ENCODE measurements around the gene TMEM218.

The TMEM218 gene

DNA sequence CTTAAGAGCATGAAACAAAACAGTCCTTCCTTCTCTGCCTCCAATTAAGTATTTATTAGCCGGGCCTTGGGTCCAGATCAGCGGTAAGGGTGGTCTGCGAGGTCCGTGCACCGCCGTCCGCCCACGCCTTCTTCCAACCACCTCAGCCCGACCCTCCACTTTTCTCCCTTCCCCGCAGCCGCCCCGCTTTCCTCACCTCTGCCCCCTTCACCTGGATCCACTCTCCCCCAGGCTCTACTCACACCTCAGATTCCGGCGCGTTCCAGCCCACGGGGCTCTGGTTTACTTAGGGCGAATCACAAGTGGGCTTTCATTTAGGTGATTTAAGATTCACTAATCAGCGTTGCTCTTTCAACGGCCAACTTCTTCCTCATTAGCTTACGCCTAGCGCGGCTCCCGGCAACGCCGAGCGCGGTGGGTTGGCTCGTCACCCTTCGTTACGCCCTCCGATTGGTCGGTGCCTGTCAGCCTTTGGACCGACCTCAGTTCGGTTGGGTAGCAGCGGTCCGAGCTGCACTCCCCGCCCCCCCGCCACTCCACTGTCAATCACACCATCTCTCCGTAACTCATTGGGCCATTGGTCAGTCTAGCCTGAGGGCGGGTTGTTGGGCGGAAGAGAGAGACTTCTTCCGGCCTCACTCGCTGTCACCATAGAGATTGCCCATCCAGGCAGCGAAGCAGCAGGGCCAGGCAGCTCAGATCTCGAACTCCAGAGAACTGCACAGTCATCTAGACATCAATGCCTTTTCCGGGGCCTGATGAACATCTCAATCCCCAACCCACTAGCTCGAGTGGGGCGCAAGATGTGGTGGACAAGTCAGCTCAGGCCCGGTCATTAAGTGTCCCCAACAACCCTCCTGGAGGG is at the start of gene TMEM218:
TMEM218 (minus strand) TSS at position 284 of the 865 bp plus-strand sequence. CDS start 9,385 bp downstream, outside the sequence.
- TF ChIP-seq, protein P1, sequence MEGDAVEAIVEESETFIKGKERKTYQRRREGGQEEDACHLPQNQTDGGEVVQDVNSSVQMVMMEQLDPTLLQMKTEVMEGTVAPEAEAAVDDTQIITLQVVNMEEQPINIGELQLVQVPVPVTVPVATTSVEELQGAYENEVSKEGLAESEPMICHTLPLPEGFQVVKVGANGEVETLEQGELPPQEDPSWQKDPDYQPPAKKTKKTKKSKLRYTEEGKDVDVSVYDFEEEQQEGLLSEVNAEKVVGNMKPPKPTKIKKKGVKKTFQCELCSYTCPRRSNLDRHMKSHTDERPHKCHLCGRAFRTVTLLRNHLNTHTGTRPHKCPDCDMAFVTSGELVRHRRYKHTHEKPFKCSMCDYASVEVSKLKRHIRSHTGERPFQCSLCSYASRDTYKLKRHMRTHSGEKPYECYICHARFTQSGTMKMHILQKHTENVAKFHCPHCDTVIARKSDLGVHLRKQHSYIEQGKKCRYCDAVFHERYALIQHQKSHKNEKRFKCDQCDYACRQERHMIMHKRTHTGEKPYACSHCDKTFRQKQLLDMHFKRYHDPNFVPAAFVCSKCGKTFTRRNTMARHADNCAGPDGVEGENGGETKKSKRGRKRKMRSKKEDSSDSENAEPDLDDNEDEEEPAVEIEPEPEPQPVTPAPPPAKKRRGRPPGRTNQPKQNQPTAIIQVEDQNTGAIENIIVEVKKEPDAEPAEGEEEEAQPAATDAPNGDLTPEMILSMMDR (IDR thresholded peaks at IDR 0.05; ENCODE audit: low read depth, low read length) = no peak
- Histone ChIP-seq H3K36me3 (no peaks in the 10 kb centered on the region), H3K9me3 (ENCODE audit: severe bottlenecking) (no peaks in the 10 kb centered on the region), H3K4me3 (ENCODE audit: low read depth, low read length) (peak within 1 kb of the TSS; percentile 88), H3K27ac (peak within 1 kb of the TSS; percentile 76), H3K27me3 (ENCODE audit: insufficient read depth, low read depth, severe bottlenecking) (no peaks in the 10 kb centered on the region)
- peak; percentile 99 for DNase-seq

DNA sequence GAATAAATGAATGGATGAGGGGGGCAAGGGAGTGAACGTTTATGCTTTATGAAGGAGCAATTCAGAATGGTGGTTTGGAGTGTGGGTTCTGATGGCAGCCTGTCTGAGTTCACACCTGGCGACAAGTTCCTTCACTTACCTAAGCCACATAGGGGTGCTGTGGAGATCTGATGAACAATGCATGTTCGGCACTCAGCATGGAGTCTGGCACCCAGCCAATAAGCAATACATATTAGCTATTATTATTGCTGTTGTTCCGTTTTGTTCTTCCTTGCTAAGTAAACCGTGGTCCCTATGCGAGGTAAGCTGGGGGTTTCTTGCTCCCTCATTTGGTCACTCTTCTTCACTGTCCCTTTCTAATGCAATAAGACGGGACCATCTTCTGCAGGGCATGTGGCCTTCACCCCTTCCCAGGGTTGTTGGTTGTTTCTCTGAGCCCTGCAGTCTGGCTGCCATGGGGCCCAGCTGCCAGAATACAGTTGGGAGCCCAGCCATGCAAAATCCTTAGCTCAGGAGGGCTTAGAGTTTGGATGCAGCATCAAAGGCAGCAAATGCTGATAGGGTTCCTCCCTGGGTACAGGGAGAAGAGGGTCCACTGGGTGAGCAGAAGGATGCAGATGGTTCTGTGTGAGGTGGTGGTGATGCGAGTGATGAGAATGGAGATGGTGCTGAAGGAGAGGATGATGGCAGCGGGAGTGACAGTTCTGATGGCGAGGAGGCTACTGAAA is 46.7 kb upstream of the TMEM218 start:
- Histone ChIP-seq H3K27ac (no peak overlapping the region), H3K4me3 (ENCODE audit: low read depth, low read length) (no peak overlapping the region), H3K36me3 (no peaks in the 10 kb centered on the region), H3K9me3 (ENCODE audit: severe bottlenecking) (no peaks in the 10 kb centered on the region), H3K27me3 (ENCODE audit: insufficient read depth, low read depth, severe bottlenecking) (no peaks in the 10 kb centered on the region)
- no peak for DNase-seq
- TF ChIP-seq, protein P1 (IDR thresholded peaks at IDR 0.05; ENCODE audit: low read depth, low read length) = no peak

DNA sequence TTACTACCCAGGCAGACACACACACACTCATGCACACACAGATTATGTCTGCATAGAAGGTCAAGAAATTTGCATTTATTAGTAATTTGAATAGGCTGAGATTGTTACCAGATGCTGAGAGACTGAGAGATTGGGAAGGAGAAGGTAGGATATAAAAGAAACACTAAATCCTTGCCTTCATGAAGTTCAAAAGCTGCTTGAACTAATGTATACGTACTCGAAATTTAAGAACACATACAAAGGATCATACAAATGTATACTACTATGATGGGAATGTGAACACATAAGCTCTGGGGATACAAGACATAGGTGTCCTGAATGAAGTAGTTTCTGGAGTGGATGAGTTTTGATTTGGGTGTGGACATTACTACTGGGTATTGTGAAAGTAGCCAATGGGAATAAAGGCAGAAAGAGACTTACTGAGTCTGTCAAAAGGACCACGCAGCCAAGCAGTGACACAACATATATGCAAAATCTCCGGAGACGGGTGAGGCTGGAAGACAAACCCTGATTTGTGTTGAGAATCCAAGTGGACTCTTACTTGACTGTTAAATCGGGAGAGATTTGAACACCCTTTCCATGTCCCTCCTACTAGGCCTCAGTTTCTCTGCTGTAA is 45.8 kb upstream of the TMEM218 start:
- H3K4me3 ChIP-seq (ENCODE audit: low read depth, low read length) = no peak overlapping the region
- H3K36me3 ChIP-seq = no peaks in the 10 kb centered on the region
- DNase-seq = no peak
- H3K27ac ChIP-seq = no peak overlapping the region
- H3K9me3 ChIP-seq (ENCODE audit: severe bottlenecking) = no peaks in the 10 kb centered on the region
- TF ChIP-seq, protein P1 (IDR thresholded peaks at IDR 0.05; ENCODE audit: low read depth, low read length) = no peak
- no peaks in the 10 kb centered on the region for H3K27me3 ChIP-seq (ENCODE audit: insufficient read depth, low read depth, severe bottlenecking)

DNA sequence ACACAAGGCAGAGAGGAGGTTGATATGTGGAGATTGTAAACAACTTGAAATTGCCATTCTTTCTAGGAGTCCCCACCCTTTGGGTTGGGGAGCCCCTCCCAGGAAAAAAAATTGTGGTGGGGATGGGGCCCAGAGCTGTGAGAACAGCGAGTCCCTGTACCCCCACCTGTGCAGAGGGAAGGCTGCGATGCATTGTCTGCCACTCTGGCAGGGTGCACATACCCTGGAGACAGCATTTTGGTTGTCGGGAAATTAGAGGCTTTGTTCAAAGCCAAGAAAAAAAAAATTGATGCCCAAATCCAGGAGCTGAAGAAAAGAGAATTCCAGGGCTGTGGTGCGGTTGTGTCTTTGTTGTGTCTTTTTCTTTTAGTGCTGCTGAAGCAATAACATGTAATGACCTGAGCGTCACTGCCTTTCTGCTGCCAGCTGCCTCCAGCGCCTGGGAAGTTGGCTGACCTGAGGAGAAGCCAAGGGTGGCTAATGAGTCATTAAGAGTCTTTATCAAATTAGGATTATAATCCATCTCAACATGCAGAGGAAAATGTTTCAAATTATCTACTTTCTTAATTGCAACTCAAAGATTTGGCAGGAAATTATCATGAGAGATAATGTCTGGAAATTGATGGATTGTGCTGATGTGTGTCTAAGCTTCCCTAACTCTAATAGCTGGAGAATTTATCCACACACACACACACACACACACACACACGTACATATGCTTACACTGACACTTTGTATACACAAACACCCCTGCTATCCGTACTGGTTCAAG is 45.1 kb upstream of the TMEM218 start:
- H3K36me3 ChIP-seq = no peaks in the 10 kb centered on the region
- H3K4me3 ChIP-seq (ENCODE audit: low read depth, low read length) = no peak overlapping the region
- no peak overlapping the region for H3K27ac ChIP-seq
- TF ChIP-seq, protein P1 (IDR thresholded peaks at IDR 0.05; ENCODE audit: low read depth, low read length) = no peak
- H3K9me3 ChIP-seq (ENCODE audit: severe bottlenecking) = no peaks in the 10 kb centered on the region
- no peaks in the 10 kb centered on the region for H3K27me3 ChIP-seq (ENCODE audit: insufficient read depth, low read depth, severe bottlenecking)
- no peak for DNase-seq

DNA sequence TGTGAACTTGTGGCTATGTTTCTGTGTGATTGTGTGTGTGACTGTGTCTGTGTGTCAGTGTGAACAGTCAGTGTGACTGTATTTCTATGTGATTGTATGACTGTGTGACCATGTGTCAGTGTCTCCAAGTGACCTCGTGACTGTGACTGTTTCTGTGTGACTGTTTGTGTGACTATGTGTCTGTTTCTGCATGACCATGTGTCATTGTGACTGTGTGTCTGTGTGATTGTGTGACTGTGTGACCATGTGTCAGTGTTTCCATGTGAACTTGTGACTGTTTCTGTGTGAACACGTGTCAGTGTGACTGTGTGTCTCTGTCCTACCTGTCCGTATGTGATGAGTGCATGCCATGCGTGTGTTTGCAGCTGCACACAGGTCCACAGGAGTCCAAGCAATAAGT is 44.3 kb upstream of the TMEM218 start:
- Histone ChIP-seq H3K9me3 (ENCODE audit: severe bottlenecking) (no peaks in the 10 kb centered on the region), H3K36me3 (no peaks in the 10 kb centered on the region), H3K27me3 (ENCODE audit: insufficient read depth, low read depth, severe bottlenecking) (no peaks in the 10 kb centered on the region), H3K4me3 (ENCODE audit: low read depth, low read length) (no peak overlapping the region), H3K27ac (no peak overlapping the region)
- DNase-seq = no peak
- TF ChIP-seq, protein P1 (IDR thresholded peaks at IDR 0.05; ENCODE audit: low read depth, low read length) = no peak

Data from WERI-Rb-1 (cell line).